ENCODE measurements around the gene SLC39A3.

The SLC39A3 gene

GRCh38 chr19:2761876-2762782 lies 22.3 kb upstream of the SLC39A3 start:
- Histone ChIP-seq H3F3A (ENCODE audit: control insufficient read depth, insufficient read depth) (no peaks in the 10 kb centered on the region), H3K4me1 (ENCODE audit: control insufficient read depth, low read length) (no peaks in the 10 kb centered on the region), H4K20me1 (ENCODE audit: control insufficient read depth, insufficient read depth, low read depth, low read length) (no peaks in the 10 kb centered on the region), H3K27me3 (ENCODE audit: control insufficient read depth, low read length) (no peaks in the 10 kb centered on the region), H3K4me3 (ENCODE audit: low read length) (no peak overlapping the region), H3K4me2 (ENCODE audit: low read length) (no peak overlapping the region), H3K36me3 (ENCODE audit: control insufficient read depth, low read length) (peaks cover 81% of the 10 kb centered on the region), H3K9me3 (ENCODE audit: control insufficient read depth, insufficient read depth, low read length) (no peaks in the 10 kb centered on the region), H3K79me2 (ENCODE audit: control insufficient read depth, low read length) (no peaks in the 10 kb centered on the region), H3K9me2 (replicated peaks; ENCODE audit: control insufficient read depth, low read length) (no peaks in the 10 kb centered on the region), H3K27ac (ENCODE audit: low read depth, low read length) (no peak overlapping the region)
- TF ChIP-seq EZH2phosphoT487 (IDR thresholded peaks at IDR 0.05; ENCODE audit: borderline replicate concordance, low read length) = no peak
- TF ChIP-seq, protein P1, sequence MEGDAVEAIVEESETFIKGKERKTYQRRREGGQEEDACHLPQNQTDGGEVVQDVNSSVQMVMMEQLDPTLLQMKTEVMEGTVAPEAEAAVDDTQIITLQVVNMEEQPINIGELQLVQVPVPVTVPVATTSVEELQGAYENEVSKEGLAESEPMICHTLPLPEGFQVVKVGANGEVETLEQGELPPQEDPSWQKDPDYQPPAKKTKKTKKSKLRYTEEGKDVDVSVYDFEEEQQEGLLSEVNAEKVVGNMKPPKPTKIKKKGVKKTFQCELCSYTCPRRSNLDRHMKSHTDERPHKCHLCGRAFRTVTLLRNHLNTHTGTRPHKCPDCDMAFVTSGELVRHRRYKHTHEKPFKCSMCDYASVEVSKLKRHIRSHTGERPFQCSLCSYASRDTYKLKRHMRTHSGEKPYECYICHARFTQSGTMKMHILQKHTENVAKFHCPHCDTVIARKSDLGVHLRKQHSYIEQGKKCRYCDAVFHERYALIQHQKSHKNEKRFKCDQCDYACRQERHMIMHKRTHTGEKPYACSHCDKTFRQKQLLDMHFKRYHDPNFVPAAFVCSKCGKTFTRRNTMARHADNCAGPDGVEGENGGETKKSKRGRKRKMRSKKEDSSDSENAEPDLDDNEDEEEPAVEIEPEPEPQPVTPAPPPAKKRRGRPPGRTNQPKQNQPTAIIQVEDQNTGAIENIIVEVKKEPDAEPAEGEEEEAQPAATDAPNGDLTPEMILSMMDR (IDR thresholded peaks at IDR 0.05; ENCODE audit: low read depth, low read length, poor library complexity, severe bottlenecking) = no peak

GRCh38 chr19:2761309-2761677 lies 21.5 kb upstream of the SLC39A3 start:
- no peak for TF ChIP-seq EZH2phosphoT487 (IDR thresholded peaks at IDR 0.05; ENCODE audit: borderline replicate concordance, low read length)
- TF ChIP-seq, protein P1 (IDR thresholded peaks at IDR 0.05; ENCODE audit: low read depth, low read length, poor library complexity, severe bottlenecking) = no peak
- Histone ChIP-seq H3F3A (ENCODE audit: control insufficient read depth, insufficient read depth) (no peaks in the 10 kb centered on the region), H4K20me1 (ENCODE audit: control insufficient read depth, insufficient read depth, low read depth, low read length) (no peaks in the 10 kb centered on the region), H3K4me2 (ENCODE audit: low read length) (no peak overlapping the region), H3K9me3 (ENCODE audit: control insufficient read depth, insufficient read depth, low read length) (no peaks in the 10 kb centered on the region), H3K27me3 (ENCODE audit: control insufficient read depth, low read length) (no peaks in the 10 kb centered on the region), H3K9me2 (replicated peaks; ENCODE audit: control insufficient read depth, low read length) (no peaks in the 10 kb centered on the region), H3K36me3 (ENCODE audit: control insufficient read depth, low read length) (peaks cover 80% of the 10 kb centered on the region), H3K79me2 (ENCODE audit: control insufficient read depth, low read length) (no peaks in the 10 kb centered on the region), H3K4me3 (ENCODE audit: low read length) (no peak overlapping the region), H3K27ac (ENCODE audit: low read depth, low read length) (no peak overlapping the region), H3K4me1 (ENCODE audit: control insufficient read depth, low read length) (no peaks in the 10 kb centered on the region)

DNA sequence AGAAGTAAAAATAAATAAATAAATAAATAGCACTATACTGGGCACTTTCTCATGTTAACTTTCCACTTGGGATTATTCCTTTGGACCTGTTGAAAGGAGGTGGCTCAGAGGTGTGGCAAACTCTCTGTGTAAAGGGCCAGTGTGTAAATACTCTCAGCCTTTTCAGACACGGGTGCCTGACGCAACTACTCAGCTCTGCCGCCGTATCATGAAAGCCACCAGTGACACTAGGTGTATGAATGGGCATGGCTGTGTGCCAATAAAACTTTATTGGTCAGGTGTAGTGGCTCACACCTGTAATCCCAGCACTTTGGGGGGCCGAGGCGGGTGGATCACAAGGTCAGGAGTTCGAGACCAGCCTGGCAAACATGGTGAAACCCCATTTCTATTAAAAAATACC lies 20.1 kb upstream of the SLC39A3 start:
- H3K79me2 ChIP-seq (ENCODE audit: control insufficient read depth, low read length) = no peaks in the 10 kb centered on the region
- H3K9me3 ChIP-seq (ENCODE audit: control insufficient read depth, insufficient read depth, low read length) = no peaks in the 10 kb centered on the region
- no peaks in the 10 kb centered on the region for H3K27me3 ChIP-seq (ENCODE audit: control insufficient read depth, low read length)
- H3K4me2 ChIP-seq (ENCODE audit: low read length) = no peak overlapping the region
- peaks cover 79% of the 10 kb centered on the region for H3K36me3 ChIP-seq (ENCODE audit: control insufficient read depth, low read length)
- no peak for TF ChIP-seq EZH2phosphoT487 (IDR thresholded peaks at IDR 0.05; ENCODE audit: borderline replicate concordance, low read length)
- TF ChIP-seq, protein P1 (IDR thresholded peaks at IDR 0.05; ENCODE audit: low read depth, low read length, poor library complexity, severe bottlenecking) = no peak
- H3K9me2 ChIP-seq (replicated peaks; ENCODE audit: control insufficient read depth, low read length) = no peaks in the 10 kb centered on the region
- no peaks in the 10 kb centered on the region for H3F3A ChIP-seq (ENCODE audit: control insufficient read depth, insufficient read depth)
- H3K27ac ChIP-seq (ENCODE audit: low read depth, low read length) = no peak overlapping the region
- no peak overlapping the region for H3K4me3 ChIP-seq (ENCODE audit: low read length)
- no peaks in the 10 kb centered on the region for H4K20me1 ChIP-seq (ENCODE audit: control insufficient read depth, insufficient read depth, low read depth, low read length)
- no peaks in the 10 kb centered on the region for H3K4me1 ChIP-seq (ENCODE audit: control insufficient read depth, low read length)

Data from DOHH2 (cell line).